OCI-LY1 (cell line): ENCODE data around the gene PIF1.

ENCODE experiments used
- CTCF ChIP-seq: fragments of 200-600 bp; sonication (generic), shearing (Covaris generic); IDR thresholded peaks from 2 replicates; pipeline ENCODE4 v1.5.1; 2017; ENCODE audit warnings: mild to moderate bottlenecking, antibody characterized with exemption, low read length, moderate library complexity, mixed read lengths
- EZH2 ChIP-seq: fragments of 200-600 bp; sonication (generic), shearing (Covaris generic); IDR thresholded peaks from 2 replicates; pipeline ENCODE4 v1.8.0; 2017; ENCODE audit warnings: borderline replicate concordance, mixed run types, mild to moderate bottlenecking, antibody characterized with exemption, low read length, moderate library complexity, mixed read lengths

DNA sequence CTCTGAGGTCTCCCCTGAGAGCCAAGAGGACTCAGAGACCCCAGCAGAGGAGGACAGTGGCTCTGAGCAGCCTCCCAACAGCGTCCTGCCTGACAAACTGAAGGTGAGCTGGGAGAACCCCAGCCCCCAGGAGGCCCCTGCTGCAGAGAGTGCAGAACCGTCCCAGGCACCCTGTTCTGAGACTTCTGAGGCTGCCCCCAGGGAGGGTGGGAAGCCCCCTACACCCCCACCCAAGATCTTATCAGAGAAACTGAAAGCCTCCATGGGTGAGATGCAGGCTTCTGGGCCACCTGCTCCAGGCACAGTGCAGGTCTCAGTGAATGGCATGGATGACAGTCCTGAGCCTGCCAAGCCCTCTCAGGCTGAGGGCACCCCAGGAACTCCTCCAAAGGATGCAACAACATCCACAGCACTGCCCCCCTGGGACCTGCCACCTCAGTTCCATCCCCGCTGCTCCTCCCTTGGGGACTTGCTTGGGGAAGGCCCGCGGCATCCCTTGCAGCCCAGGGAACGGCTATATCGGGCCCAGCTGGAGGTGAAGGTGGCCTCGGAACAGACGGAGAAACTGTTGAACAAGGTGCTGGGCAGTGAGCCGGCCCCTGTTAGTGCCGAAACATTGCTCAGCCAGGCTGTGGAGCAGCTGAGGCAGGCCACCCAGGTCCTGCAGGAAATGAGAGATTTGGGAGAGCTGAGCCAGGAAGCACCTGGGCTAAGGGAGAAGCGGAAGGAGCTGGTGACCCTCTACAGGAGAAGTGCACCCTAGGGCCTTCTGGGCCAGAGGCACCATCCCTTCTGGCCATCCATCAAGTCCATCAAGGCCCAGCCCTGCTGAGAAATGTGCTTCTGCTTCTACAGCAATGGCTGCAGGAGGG is 39.9 kb upstream of the PIF1 start:
- no peak for TF ChIP-seq CTCF
- no peak for TF ChIP-seq EZH2
